Embryonic facial prominence (tissue), 1 donor: ENCODE results near the gene RNASEH1.

Experiments
- DNase-seq: peaks from one replicate; pipeline ENCODE4 v3.0.0-alpha.2; 2016; ENCODE audit errors: extremely low spot score

The RNASEH1 gene

DNA sequence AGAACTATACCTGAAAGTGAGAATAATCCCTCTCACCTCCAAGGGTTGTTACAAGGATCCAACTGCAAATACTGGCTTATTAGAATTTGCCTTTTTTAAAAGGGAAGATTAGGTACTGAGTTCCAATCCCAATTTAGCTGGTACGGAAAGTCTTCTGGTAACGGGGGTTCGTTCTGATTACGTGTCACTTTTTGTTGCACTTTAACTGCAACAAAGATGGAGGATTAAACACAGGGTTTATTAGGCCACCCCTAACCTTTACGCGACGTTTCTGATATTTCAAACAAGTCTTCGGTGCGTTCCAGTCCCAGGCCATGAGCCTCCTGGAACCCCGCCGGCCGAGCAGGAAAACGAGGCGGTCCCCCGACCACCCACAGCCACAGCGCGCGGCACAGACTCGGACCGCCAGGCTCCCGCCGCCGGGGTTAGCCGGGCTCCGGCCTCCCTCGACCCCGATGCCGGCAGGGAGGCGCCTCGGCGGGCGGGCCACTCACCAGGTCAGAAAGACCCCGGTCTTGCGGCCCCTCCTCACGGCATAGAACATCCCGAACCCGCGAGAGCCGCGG lies 411 bp downstream of the RNASEH1 start:
- DNase-seq = no peak

GRCh38 chr2:3553946-3554345 lies 4.2 kb downstream of the RNASEH1 start:
- DNase-seq = no peak

DNA sequence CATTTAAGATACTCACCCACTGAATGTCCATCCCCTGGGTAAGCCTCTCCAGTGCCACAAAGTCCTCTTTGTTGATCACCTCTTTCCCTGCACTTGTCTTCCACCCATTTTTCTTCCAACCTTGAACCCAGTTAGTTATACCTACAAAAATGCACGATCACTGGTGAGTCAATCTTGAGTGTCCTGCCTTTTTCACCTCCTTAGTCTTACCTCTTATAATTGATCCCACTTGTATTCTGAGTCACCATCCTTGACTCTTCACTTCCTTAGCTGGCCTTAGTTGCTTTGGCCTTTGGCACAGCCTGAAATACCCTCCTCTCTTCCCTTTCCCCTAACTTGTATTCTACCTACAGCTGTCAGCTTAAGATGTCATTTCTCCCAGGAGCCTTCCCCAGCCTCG lies 10.2 kb downstream of the RNASEH1 start:
- no peak for DNase-seq

- DNase-seq = no peak
These were observed 12.2 kb downstream of the RNASEH1 start for GRCh38 chr2:3545788-3546478.

- no peak for DNase-seq
These were observed 15.0 kb downstream of the RNASEH1 start for GRCh38 chr2:3543023-3543683.

- DNase-seq = no peak
These were observed 16.0 kb downstream of the RNASEH1 start for GRCh38 chr2:3542107-3542506.

DNA sequence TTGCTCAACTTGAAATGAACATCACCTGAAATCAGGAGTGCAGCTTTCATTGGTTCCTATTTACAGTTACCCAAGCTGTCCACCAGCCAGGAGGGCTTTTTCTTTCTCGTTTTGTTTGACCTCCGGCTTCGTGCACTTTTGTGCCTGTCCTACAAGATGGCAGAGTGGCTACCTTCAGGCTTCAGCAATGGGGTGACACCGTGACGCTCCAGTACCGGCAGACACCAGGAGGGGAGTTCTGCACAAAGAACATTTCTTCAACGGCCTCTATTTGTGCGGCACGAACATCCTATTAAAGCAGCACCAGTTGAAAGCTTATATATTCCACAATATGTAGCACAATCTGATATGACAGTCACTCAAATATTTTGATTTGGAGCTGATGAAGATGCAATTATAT lies 18.3 kb downstream of the RNASEH1 start:
- DNase-seq = no peak

- DNase-seq = no peak
These were observed 21.2 kb downstream of the RNASEH1 start for GRCh38 chr2:3536682-3537632.

DNA sequence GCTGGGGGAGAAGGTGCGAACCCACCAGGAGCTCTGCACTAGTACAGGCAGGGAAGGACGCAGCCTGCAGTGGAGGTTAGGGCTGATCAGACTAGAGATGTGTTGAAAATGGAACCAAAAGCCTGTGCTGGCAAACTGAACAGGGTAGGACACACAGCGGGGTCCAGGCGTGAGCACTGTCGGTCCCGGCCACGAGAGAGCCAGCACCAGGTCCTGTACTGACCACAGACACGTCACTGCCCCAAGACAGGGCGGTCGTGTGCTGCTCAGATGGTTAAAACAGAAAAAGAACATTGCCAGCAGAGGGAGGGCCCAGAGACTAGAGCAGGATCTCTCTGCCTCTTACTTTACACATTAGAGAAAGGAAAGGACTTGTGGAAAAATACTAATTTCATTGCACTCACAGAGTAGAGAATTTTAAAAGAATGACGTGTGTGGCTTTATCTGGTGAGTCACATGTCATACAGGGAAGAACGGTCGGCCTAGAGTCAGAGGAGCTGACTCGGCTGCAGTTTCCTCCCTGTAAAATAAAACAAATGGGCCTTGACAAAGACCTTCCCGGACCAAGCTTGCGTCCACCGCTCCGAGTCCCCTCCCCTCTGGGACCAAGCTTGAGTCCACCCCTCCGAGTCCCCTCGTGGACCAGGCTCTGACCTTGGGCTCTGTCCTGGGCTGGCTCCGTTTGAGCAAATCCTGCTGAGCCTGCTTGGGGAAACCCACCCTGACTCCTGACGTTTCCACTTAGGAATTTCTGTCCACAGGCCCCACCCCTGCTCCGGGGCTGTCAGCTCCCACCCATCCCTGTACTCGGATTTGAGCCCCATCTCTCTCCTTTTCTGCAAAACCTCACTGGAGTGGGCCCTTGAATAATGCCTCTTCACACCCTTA lies 22.1 kb downstream of the RNASEH1 start:
- peak; percentile 7 for DNase-seq

- no peak for DNase-seq
These were observed 22.7 kb downstream of the RNASEH1 start for GRCh38 chr2:3535467-3535793.

DNA sequence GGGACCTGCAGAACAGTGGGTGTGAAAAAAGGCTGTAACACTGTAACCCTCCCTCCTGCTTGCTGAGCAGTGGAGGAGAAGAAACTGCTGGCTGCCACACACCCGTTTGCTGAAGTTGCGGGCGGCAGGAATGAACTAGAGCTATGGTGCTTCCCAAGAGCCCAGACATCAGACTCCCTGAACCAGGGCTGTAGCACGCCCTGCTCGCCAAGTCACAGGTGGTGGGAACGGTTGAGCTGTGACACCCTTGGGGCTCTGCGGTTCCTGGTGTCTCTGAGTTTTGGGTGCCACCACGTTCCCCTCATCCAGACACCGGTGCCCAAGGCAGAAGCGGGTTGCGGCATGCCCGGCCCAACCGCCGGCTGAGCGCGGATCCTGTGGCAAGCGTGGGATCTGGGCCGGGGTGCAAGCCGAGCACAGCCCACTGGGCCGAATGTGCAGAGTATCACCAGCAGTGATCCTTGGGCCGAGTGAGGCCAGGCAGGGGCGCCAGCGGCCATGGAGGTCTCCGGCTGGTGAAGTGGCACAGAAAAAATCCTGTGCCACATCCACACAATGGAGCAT lies 23.8 kb downstream of the RNASEH1 start:
- DNase-seq = no peak

- no peak for DNase-seq
These were observed 24.3 kb downstream of the RNASEH1 start for GRCh38 chr2:3533836-3534235.

- DNase-seq = no peak
These were observed 25.2 kb downstream of the RNASEH1 start for GRCh38 chr2:3532941-3533340.

- no peak for DNase-seq
These were observed 28.7 kb downstream of the RNASEH1 start for GRCh38 chr2:3529316-3530025.

DNA sequence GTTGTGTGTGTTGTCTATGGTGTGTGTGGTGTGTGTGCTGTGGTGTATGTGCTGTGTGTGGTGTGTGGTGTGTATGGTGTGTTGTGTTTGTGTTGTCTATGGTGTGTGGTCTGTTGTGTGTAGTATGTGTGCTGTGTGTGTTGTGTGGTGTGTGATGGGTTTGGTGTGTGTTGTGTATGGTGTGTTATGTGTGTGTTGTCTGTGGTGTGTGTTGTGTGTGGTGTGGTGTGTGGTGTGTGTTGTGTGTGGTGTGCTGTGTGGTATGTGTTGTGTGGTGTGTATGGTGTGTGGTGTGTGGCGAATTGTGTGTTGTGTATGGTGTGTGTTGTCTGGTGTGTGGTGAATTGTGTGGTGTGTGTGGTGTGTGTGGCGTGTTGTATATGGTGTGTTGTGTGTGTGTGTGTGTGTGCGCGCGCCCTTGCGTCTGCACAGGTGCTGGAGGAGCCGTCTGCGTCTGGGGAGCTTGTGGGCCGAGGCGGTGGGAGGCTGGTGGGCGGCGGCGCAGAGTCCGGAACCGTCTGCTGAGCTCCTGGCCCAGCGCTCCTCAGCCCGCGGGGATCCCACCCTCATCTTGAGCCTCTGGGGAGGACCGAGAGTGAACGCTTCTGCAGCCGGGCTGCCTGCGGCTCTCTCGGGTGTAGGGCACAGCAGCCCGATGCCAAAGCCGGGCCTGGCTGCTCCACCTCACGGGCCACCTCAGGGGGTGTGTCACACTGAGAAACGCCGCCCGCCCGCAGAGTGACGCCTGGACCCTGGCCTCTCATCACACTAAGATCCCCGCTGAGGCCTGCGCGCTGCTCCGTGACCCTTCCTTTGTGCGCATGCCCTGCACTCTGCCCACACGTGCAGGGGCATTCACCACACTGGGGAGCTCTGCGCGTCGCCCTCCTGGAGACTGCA lies 30.0 kb downstream of the RNASEH1 start:
- no peak for DNase-seq

DNA sequence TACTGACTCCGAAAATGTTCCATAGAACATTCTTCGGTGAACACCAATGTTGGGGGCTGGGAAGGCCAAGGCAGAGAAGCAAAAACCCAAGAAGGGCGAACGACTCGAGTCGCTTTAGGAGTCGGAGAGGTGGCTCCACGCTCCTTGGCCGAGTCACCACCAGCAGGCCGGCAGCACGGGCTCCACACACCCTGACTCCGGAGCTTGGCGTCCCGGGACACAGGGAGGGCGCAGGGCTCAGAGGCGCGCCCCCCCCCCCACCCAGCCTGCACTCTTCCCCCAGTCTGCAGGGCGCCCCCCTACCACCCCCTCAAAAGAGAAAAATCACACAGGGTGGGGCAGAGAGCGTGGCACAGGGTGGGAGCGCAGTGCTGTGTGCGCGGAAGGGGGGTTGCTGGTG lies 31.3 kb downstream of the RNASEH1 start:
- DNase-seq = no peak

GRCh38 chr2:3523551-3524041 lies 34.5 kb downstream of the RNASEH1 start:
- DNase-seq = no peak

GRCh38 chr2:3522961-3523421 lies 35.1 kb downstream of the RNASEH1 start:
- no peak for DNase-seq

GRCh38 chr2:3520591-3520990 lies 37.5 kb downstream of the RNASEH1 start:
- DNase-seq = no peak
